Stomach smooth muscle (tissue), 2 donors: Measurements from ENCODE around the gene DSCAML1.

Experiments used
- H3K27ac ChIP-seq: one replicate; pipeline ENCODE4 v1.7.0; 2013; ENCODE audit warnings: mild to moderate bottlenecking, low read length, inconsistent platforms
- H3K27me3 ChIP-seq, 2 donors: one replicate each; pipeline ENCODE4 v1.7.0; 2013; ENCODE audit warnings: low read length in 2 of 2; ENCODE audit not compliant: insufficient read depth in 2 of 2, control insufficient read depth in 1 of 2
- H3K36me3 ChIP-seq, 2 donors: one replicate each; pipeline ENCODE4 v1.7.0; 2013; ENCODE audit warnings: low read length in 2 of 2; ENCODE audit not compliant: control insufficient read depth in 2 of 2, insufficient read depth in 2 of 2
- H3K4me1 ChIP-seq: one replicate; pipeline ENCODE4 v1.7.0; 2013; ENCODE audit warnings: low read length; ENCODE audit not compliant: control insufficient read depth, insufficient read depth
- H3K4me3 ChIP-seq, 2 donors: one replicate each; pipeline ENCODE4 v1.7.0; 2013; ENCODE audit warnings: low read length in 2 of 2
- H3K9ac ChIP-seq, 2 donors: one replicate each; pipeline ENCODE4 v1.7.0; 2013; ENCODE audit warnings: low read length in 2 of 2, mild to moderate bottlenecking in 1 of 2
- H3K9me3 ChIP-seq, 2 donors: one replicate each; pipeline ENCODE4 v1.7.0; 2013; ENCODE audit warnings: low read length in 2 of 2; ENCODE audit not compliant: control insufficient read depth in 2 of 2
- donor health status: healthy.
- donor health status: Pancreatic carcinoma.

The DSCAML1 gene

GRCh38 chr11:117417342-117417741 is 379.7 kb downstream of the DSCAML1 start:
- no peak overlapping the region for H3K4me3 ChIP-seq
- H3K9ac ChIP-seq = no peak overlapping the region
- H3K27ac ChIP-seq = no peak overlapping the region
- peaks cover 3 to 4% of the 10 kb centered on the region in 2 donors for H3K27me3 ChIP-seq
- no peaks in the 10 kb centered on the region for H3K4me1 ChIP-seq
- peaks cover 0 to 2% of the 10 kb centered on the region in 2 donors for H3K36me3 ChIP-seq
- no peaks in the 10 kb centered on the region for H3K9me3 ChIP-seq

GRCh38 chr11:117415358-117415896 is 381.6 kb downstream of the DSCAML1 start:
- Histone ChIP-seq H3K9ac (no peak overlapping the region), H3K36me3 (peaks cover 0 to 6% of the 10 kb centered on the region in 2 donors), H3K9me3 (no peaks in the 10 kb centered on the region), H3K4me3 (no peak overlapping the region), H3K27me3 (peaks cover 3 to 4% of the 10 kb centered on the region in 2 donors), H3K27ac (no peak overlapping the region), H3K4me1 (no peaks in the 10 kb centered on the region)

GRCh38 chr11:117414724-117415123 is 382.3 kb downstream of the DSCAML1 start:
- Histone ChIP-seq H3K4me3 (no peak overlapping the region), H3K27me3 (peaks cover 3 to 4% of the 10 kb centered on the region in 2 donors), H3K36me3 (peaks cover 4 to 9% of the 10 kb centered on the region in 2 donors), H3K9me3 (no peaks in the 10 kb centered on the region), H3K9ac (no peak overlapping the region), H3K27ac (no peak overlapping the region), H3K4me1 (no peaks in the 10 kb centered on the region)

- H3K36me3 ChIP-seq = peaks cover 10 to 11% of the 10 kb centered on the region in 2 donors
- no peak overlapping the region for H3K9ac ChIP-seq
- no peaks in the 10 kb centered on the region for H3K9me3 ChIP-seq
- no peak overlapping the region for H3K4me3 ChIP-seq
- H3K27me3 ChIP-seq = peaks cover 3 to 4% of the 10 kb centered on the region in 2 donors
- H3K27ac ChIP-seq = no peak overlapping the region
- H3K4me1 ChIP-seq = no peaks in the 10 kb centered on the region
Measured at GRCh38 chr11:117413616-117414015, 383.4 kb downstream of the DSCAML1 start.

- Histone ChIP-seq H3K27me3 (peaks cover 2 to 3% of the 10 kb centered on the region in 2 donors), H3K4me3 (no peak overlapping the region), H3K9ac (no peak overlapping the region), H3K36me3 (peaks cover 17 to 19% of the 10 kb centered on the region in 2 donors), H3K27ac (no peak overlapping the region), H3K9me3 (no peaks in the 10 kb centered on the region), H3K4me1 (no peaks in the 10 kb centered on the region)
Measured at GRCh38 chr11:117412653-117413275, 384.3 kb downstream of the DSCAML1 start.

GRCh38 chr11:117412176-117412575 is 384.8 kb downstream of the DSCAML1 start:
- Histone ChIP-seq H3K36me3 (peaks cover 20 to 22% of the 10 kb centered on the region in 2 donors), H3K27me3 (peaks cover 2 to 3% of the 10 kb centered on the region in 2 donors), H3K9me3 (no peaks in the 10 kb centered on the region), H3K9ac (no peak overlapping the region), H3K27ac (no peak overlapping the region), H3K4me3 (no peak overlapping the region), H3K4me1 (no peaks in the 10 kb centered on the region)

GRCh38 chr11:117411736-117412135 is 385.3 kb downstream of the DSCAML1 start:
- no peaks in the 10 kb centered on the region for H3K4me1 ChIP-seq

GRCh38 chr11:117410861-117411710 is 385.9 kb downstream of the DSCAML1 start:
- no peaks in the 10 kb centered on the region for H3K4me1 ChIP-seq
- H3K9me3 ChIP-seq = peaks cover 0 to 1% of the 10 kb centered on the region in 2 donors
- no peaks in the 10 kb centered on the region for H3K27me3 ChIP-seq
- H3K4me3 ChIP-seq = no peak overlapping the region
- H3K36me3 ChIP-seq = peaks cover 22 to 24% of the 10 kb centered on the region in 2 donors
- no peak overlapping the region for H3K27ac ChIP-seq
- H3K9ac ChIP-seq = no peak overlapping the region

More at GRCh38 chr11:117411736-117412135, 385.3 kb downstream of the DSCAML1 start:
- peaks cover under 1 to 2% of the 10 kb centered on the region in 2 donors for H3K27me3 ChIP-seq
- no peak overlapping the region for H3K27ac ChIP-seq
- peaks cover 20 to 22% of the 10 kb centered on the region in 2 donors for H3K36me3 ChIP-seq
- no peaks in the 10 kb centered on the region for H3K9me3 ChIP-seq
- H3K4me3 ChIP-seq = no peak overlapping the region
- H3K9ac ChIP-seq = no peak overlapping the region

GRCh38 chr11:117410238-117410637 is 386.8 kb downstream of the DSCAML1 start:
- no peak overlapping the region for H3K27ac ChIP-seq
- H3K9ac ChIP-seq = no peak overlapping the region
- no peak overlapping the region for H3K4me3 ChIP-seq
- H3K9me3 ChIP-seq = peaks cover 0 to 4% of the 10 kb centered on the region in 2 donors
- H3K36me3 ChIP-seq = peaks cover 22 to 26% of the 10 kb centered on the region in 2 donors
- H3K27me3 ChIP-seq = no peaks in the 10 kb centered on the region
- no peaks in the 10 kb centered on the region for H3K4me1 ChIP-seq

- Histone ChIP-seq H3K27me3 (no peaks in the 10 kb centered on the region), H3K4me3 (no peak overlapping the region), H3K36me3 (peaks cover 26% of the 10 kb centered on the region in 2 donors), H3K9me3 (peaks cover 0 to 4% of the 10 kb centered on the region in 2 donors), H3K9ac (no peak overlapping the region), H3K27ac (no peak overlapping the region), H3K4me1 (no peaks in the 10 kb centered on the region)
Measured at GRCh38 chr11:117409511-117409910, 387.5 kb downstream of the DSCAML1 start.
